RWPE2 (cell line): ENCODE data around the gene CFAP97D1.

ENCODE experiments used
- ATAC-seq: fragments of 200-7000 bp; cut with Tn5 transposase; 3 replicates; pipeline ENCODE4 v1.9.1; 2021; ENCODE audit warnings: low read depth
- DNase-seq: peaks from one replicate; pipeline ENCODE4 v3.0.0-alpha.2; 2020; ENCODE audit warnings: low spot score
- H3K27ac ChIP-seq: fragments of 450-650 bp; 2 replicates; pipeline ENCODE4 v1.5.1; 2017; ENCODE audit warnings: mild to moderate bottlenecking; ENCODE audit not compliant: poor library complexity, severe bottlenecking
- H3K27me3 ChIP-seq: fragments of 250-450 bp; sonication (Bioruptor Pico); 2 replicates; pipeline ENCODE4 v1.5.1; 2021; ENCODE audit warnings: mild to moderate bottlenecking, moderate library complexity; ENCODE audit not compliant: insufficient read depth, poor library complexity, severe bottlenecking
- H3K36me3 ChIP-seq: fragments of 250-450 bp; sonication (Bioruptor Pico); 2 replicates; pipeline ENCODE4 v1.5.1; 2020; ENCODE audit warnings: low read depth, mild to moderate bottlenecking, moderate library complexity
- H3K4me1 ChIP-seq: fragments of 250-450 bp; sonication (Bioruptor Pico); 2 replicates; pipeline ENCODE4 v1.5.1; 2021; ENCODE audit warnings: mild to moderate bottlenecking, moderate library complexity; ENCODE audit not compliant: insufficient read depth, poor library complexity, severe bottlenecking
- H3K4me3 ChIP-seq: fragments of 250-450 bp; sonication (Bioruptor Pico); 2 replicates; pipeline ENCODE4 v1.5.1; 2021; ENCODE audit warnings: mild to moderate bottlenecking, moderate library complexity; ENCODE audit not compliant: severe bottlenecking
- H3K9me3 ChIP-seq: fragments of 250-450 bp; sonication (Bioruptor Pico); 2 replicates; pipeline ENCODE4 v1.5.1; 2021; ENCODE audit warnings: mild to moderate bottlenecking, moderate library complexity; ENCODE audit not compliant: severe bottlenecking
- TF ChIP-seq, protein P1 (sequence below): fragments of 450-650 bp; IDR thresholded peaks from one replicate; pipeline ENCODE4 v1.5.1; 2017; ENCODE audit warnings: mild to moderate bottlenecking, moderate library complexity; ENCODE audit not compliant: poor library complexity, severe bottlenecking

The CFAP97D1 gene

DNA sequence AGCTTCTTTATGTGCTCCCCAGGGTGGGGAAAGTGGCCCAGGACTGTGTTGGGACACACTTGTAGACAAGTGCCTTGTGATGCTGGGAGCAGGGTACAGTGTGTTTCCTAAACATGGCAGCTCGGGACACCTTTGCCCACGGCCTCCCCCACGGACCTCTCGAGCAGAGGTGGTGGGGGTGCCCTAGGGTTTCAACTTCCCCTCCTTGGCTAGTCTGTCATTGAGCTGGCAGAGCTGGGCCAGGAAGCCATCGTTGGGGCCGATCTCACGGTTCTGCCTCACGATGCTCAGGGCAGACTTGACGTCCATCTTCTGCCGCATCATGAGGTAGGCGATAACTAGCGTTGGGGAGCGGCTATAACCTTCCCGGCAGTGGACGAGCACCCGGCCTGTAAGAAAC is 10.8 kb upstream of the CFAP97D1 start:
- ATAC-seq, result no peak
- Histone ChIP-seq H3K36me3 (peaks cover 39% of the 10 kb centered on the region), H3K4me1 (no peaks in the 10 kb centered on the region), H3K4me3 (no peak overlapping the region), H3K27me3 (no peaks in the 10 kb centered on the region), H3K9me3 (no peaks in the 10 kb centered on the region), H3K27ac (no peak overlapping the region)
- TF ChIP-seq, protein P1, sequence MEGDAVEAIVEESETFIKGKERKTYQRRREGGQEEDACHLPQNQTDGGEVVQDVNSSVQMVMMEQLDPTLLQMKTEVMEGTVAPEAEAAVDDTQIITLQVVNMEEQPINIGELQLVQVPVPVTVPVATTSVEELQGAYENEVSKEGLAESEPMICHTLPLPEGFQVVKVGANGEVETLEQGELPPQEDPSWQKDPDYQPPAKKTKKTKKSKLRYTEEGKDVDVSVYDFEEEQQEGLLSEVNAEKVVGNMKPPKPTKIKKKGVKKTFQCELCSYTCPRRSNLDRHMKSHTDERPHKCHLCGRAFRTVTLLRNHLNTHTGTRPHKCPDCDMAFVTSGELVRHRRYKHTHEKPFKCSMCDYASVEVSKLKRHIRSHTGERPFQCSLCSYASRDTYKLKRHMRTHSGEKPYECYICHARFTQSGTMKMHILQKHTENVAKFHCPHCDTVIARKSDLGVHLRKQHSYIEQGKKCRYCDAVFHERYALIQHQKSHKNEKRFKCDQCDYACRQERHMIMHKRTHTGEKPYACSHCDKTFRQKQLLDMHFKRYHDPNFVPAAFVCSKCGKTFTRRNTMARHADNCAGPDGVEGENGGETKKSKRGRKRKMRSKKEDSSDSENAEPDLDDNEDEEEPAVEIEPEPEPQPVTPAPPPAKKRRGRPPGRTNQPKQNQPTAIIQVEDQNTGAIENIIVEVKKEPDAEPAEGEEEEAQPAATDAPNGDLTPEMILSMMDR, result no peak
- DNase-seq, result no peak

DNA sequence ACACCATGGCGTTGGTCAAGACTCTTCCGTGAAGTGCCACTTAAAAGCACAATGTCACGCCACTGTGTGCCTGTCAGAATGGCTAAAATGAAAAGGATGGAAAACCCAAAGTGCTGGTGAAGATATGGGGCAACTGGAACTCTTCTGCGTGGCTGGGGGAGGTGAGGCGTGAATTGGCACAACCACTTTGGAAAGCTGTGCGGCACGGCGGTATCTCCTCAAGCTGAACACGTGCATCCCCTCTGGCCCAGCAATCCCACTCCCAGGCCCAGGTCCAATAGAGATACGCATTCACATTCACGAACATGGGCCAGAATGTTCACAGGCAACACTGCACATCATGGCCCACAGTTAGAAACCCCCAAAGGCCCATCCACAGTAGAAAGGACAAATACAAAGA is 10.4 kb upstream of the CFAP97D1 start:
- no peak for DNase-seq
- H3K9me3 ChIP-seq, result no peaks in the 10 kb centered on the region
- no peak for ATAC-seq
- no peak overlapping the region for H3K27ac ChIP-seq
- no peaks in the 10 kb centered on the region for H3K4me1 ChIP-seq
- no peak overlapping the region for H3K4me3 ChIP-seq
- H3K27me3 ChIP-seq, result no peaks in the 10 kb centered on the region
- TF ChIP-seq, protein P1, result no peak
- peaks cover 43% of the 10 kb centered on the region for H3K36me3 ChIP-seq

DNA sequence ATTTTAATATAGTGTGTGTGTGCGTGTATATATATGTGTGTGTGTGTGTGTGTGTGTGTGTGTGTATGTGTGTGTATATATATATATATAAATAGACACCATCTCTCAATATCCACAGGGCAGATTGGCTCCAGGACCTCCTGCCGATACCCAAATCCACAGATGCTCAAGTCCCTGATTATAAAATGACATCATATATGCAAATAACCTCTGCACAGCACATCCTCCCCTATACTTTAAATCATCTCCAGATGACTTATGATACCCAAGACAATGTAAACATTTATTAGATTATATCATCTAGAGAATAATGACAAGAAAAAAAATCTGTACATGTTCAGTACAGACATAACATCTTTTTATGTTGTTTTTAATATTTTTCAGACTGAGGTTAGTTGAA is 9.3 kb upstream of the CFAP97D1 start:
- no peaks in the 10 kb centered on the region for H3K4me1 ChIP-seq
- H3K27me3 ChIP-seq, result no peaks in the 10 kb centered on the region
- peaks cover 51% of the 10 kb centered on the region for H3K36me3 ChIP-seq
- no peak overlapping the region for H3K27ac ChIP-seq
- DNase-seq (no peak), ATAC-seq (no peak)
- TF ChIP-seq, protein P1, result no peak
- H3K4me3 ChIP-seq, result no peak overlapping the region
- H3K9me3 ChIP-seq, result no peaks in the 10 kb centered on the region

DNA sequence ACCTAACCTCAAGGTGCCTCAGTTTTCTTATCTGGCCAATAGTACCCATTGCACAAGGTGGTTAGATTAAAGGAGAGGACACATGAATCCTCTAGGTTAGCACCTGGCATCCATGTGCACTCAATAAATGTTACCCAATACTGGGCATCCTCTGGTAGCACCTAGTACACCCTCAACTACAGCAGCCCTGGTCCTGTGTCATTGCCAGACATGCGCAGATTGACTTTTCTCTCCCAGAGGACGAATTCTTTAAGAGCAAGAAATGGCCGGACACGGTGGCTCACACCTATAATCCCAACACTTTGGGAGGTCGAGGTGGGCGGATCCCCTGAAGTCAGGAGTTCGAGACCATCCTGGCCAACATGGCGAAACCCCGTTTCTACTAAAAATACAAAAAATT is 8.8 kb upstream of the CFAP97D1 start:
- no peaks in the 10 kb centered on the region for H3K27me3 ChIP-seq
- no peaks in the 10 kb centered on the region for H3K4me1 ChIP-seq
- no peaks in the 10 kb centered on the region for H3K9me3 ChIP-seq
- no peak for DNase-seq
- no peak overlapping the region for H3K27ac ChIP-seq
- peaks cover 54% of the 10 kb centered on the region for H3K36me3 ChIP-seq
- no peak overlapping the region for H3K4me3 ChIP-seq
- no peak for ATAC-seq
- TF ChIP-seq, protein P1, result no peak

DNA sequence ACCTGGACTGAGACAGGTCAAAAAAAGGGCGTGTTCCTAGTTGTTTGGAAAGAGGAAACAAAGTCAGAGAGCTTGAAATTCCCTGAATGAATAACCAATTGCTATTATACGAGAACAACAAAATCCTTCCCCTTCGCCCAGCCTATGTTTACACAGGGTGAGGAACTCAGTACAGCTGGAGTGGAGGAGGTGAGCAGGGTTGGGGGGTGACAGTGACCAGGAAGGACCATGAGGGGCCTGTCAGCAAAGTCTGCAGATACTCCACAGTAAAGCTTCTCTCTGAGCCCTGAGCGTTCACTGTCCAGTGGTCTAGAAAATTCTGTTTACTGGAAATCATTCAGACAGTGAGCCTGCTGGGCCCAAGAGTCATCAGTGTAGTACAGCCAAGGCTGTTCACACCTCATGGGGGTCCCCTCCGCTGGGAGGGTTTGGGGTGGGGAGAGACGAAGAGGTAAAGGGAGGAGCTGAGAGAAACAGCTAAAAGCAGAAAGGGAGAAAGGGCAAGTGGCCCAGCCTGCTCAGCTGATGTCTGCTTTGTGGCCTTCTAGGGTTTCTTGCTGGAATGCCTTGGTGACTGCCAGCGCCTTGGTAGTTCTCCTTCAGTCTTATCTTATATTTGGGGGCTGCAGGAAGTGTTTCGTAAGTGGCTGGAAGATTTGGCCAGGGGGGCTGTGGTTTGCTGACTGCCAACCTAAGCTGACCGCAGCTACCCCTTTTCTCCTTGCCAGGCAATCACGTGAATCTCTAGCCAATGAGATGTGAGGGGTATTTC is 7.2 kb upstream of the CFAP97D1 start:
- Histone ChIP-seq H3K4me1 (peaks cover 3% of the 10 kb centered on the region), H3K9me3 (no peaks in the 10 kb centered on the region)

More for the DNA sequence above, 7.2 kb upstream of the CFAP97D1 start:
- Histone ChIP-seq H3K36me3 (peaks cover 68% of the 10 kb centered on the region), H3K4me3 (no peak overlapping the region), H3K27ac (no peak overlapping the region), H3K27me3 (no peaks in the 10 kb centered on the region)
- no peak for DNase-seq
- TF ChIP-seq, protein P1, result no peak
- no peak for ATAC-seq
